HK-2 (cell line): Measurements from ENCODE around the gene NPEPPS.
"Not testable (repeated sequence)": the region's sequence is repeated elsewhere in the genome, so short reads cannot be mapped to it uniquely, and the experiment has no call there.

Experiments
- DNase-seq: peaks from one replicate; pipeline ENCODE4 v3.0.0-alpha.2; 2018; ENCODE audit not compliant: unreplicated experiment

NPEPPS gene, protein sequence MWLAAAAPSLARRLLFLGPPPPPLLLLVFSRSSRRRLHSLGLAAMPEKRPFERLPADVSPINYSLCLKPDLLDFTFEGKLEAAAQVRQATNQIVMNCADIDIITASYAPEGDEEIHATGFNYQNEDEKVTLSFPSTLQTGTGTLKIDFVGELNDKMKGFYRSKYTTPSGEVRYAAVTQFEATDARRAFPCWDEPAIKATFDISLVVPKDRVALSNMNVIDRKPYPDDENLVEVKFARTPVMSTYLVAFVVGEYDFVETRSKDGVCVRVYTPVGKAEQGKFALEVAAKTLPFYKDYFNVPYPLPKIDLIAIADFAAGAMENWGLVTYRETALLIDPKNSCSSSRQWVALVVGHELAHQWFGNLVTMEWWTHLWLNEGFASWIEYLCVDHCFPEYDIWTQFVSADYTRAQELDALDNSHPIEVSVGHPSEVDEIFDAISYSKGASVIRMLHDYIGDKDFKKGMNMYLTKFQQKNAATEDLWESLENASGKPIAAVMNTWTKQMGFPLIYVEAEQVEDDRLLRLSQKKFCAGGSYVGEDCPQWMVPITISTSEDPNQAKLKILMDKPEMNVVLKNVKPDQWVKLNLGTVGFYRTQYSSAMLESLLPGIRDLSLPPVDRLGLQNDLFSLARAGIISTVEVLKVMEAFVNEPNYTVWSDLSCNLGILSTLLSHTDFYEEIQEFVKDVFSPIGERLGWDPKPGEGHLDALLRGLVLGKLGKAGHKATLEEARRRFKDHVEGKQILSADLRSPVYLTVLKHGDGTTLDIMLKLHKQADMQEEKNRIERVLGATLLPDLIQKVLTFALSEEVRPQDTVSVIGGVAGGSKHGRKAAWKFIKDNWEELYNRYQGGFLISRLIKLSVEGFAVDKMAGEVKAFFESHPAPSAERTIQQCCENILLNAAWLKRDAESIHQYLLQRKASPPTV

DNA sequence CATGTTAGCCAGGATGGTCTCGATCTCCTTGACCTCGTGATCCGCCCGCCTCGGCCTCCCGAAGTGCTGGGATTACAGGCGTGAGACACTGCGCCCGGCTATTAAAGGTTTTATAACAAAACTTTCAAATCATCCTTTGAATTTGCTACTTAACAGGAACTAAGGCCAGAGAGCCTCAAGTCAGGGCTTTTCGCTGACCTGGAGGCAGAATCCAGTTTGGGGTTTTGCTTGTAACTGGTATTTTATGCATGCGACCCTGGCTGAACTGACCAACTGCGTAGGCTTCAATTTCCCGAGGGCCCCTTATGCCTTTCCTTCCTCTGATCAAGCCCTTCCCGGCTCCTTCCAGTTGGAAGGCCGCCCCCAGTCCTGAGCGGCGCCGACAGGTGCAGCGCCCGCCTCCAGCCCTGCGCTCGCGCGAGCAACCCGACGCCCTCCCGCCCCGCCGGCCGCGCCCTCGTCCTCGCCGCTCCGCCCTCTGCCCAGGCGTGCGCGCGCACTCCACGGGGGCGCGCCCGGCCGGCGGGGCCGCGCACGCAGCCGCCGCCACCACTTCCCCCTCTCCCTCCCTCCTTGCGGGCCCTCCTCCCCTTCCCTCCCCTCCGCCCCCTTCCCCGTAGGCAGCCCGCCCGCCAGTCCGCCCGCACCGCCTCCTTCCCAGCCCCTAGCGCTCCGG, at the start of gene NPEPPS:
TSS of gene NPEPPS (plus strand) at position 552 of the 676 bp plus-strand sequence. CDS start 193 bp downstream, outside the sequence.
- peak; percentile 89 for DNase-seq

DNA sequence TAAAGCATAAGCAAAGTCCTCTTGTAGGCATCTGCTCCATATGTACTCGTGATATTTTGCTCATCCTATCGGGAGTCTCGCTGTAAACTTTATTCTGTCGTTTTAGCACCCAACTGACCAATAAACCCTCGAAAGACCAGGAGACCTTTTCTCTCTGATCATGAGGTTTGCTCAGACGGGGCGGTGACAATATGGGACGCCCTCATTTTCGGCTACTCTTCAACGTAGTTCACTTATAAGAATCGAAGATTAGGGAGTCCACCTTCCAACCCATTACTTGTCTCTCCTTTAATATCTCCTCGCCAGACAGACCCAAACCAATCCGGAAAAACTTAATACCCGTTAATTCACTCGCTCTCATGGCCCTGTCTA, 39.1 kb upstream of the NPEPPS start:
- DNase-seq = not testable (repeated sequence)

DNA sequence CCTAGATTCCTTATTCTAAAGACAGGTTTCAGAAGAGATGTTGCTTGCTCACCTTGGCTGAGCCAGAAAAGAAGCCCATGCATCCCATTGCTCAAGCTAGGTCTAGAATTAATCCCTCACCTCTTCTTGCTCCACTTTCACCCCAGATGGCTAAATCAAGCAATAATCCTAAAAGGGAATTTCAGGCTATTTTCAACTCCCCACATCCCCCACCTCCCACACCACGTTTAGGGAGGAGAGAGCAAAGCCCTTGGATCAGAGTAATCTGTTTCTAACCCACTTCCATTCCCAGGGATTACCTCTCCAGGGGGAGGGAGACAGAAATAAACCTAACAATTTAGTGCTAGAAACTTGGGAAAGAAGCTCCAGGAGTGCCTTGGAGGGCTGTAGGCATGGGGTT, 31.8 kb upstream of the NPEPPS start:
- not testable (repeated sequence) for DNase-seq

DNA sequence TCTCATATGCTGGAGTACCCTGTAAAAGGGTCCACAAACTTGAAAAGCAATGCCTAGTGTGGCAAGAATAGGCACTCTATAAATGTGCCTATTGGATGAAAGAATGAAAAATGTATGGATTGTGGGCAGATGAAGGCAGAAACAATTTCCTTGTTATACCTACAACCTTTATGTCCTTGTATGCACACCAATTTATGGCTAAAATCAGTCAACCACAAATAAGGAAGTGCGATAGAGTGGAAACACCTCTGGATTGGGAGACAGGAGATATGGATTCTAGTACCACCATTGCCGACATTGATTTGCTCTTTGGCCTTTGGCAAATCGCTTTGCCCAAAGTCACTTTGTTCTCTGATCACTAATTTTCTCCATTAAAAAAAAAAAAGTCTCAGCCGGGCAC, 31.4 kb upstream of the NPEPPS start:
- DNase-seq = not testable (repeated sequence)

DNA sequence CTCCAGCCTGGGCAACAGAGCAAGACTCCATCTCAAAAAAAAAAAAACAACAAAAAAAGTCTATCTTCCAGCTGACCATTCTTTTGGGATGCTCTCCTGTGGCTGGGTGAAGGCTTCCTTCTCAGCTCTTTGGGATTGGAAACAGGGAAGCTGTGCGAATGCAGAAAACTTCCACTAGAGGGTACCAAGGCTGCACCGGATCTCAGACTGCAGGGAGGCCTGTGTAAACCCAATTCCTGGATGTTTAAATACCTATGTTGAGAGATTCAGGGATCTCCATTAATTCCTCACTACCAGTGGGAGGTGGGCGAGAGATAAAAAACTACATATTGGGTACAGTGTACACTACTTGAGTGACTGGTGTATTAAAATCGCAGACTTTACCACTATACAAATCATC, 30.3 kb upstream of the NPEPPS start:
- DNase-seq = not testable (repeated sequence)

DNA sequence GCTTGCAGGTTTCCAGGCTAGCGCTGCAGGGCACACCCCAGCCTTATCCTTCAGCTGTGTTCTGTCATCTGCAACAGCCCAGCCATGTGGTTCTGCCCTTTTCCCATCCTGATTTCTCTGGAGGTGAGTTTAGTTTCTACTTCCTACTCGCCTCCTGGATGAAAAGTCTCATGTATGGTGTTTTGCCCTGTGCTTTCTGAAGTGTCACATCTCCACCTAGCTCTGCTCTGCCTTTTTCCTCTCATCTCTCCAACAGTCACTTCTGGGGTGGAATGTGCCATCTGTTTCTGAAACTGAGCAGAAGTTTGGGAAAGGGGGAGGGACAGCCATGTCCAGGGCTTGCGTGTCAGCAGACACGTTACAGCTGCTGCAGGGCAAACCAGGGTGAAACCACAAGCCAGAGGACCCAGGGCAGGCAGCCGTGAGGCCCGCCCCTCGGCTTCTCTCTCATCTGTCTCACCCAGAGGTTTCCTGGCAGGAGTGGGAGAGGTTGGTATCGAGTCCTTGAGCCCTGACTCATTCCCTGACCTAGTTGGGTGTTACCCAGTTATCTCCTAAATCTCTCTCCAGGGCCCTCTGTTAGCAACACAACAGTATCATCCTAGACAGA, 28.7 kb upstream of the NPEPPS start:
- peak; percentile 61 for DNase-seq

DNA sequence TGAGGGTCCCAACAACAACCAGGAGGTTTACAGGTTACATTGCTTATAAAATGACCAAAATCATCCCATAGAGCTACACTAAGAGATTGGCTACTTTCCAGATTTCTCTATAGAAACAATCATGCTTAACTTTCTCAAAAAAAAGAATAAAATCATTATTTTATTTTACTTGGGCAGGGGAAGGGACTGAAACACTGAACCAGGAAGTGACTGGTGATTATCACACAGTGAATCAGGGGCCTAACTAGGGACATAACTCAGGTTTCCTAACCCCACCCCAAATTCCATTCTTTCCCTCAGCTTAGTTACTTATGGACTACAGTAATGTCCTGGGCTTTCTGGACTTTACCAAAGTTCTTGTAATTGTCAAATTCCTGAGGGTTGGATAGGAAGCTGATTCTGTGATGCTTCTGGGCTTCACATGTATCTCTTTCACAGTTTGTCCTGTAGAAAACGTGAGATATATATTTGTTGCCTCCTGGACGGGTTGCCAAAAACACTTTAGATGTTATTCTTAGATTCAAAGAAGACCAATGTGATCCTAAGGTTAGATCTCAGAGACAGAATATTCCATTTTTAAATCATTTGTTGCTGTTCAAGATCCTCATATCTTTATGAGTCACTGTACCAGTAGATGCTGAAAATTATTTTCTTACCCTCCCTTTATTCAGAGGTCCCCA, 28.0 kb upstream of the NPEPPS start:
- DNase-seq = not testable (repeated sequence)

DNA sequence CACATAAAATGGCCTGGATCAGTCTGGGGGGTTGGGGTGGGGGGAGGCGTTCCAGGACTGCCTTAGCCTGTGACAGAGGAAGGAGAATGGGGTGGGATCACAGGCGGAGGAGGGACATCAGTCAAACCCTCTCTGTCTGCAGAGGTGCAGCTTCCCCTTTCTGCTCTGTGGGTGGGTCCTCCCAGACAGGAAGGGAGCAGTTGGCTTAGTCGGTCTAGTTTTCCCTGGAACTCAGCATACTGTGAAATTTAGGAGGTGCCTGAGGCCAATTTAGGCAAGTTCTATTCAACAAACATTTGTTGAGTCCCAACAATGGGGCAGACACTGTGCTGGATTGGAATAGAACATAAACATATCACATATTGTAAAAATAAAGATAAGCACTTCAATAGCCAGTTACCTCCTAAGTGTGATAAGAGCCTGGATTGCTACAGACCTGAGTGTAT, 19.2 kb upstream of the NPEPPS start:
- DNase-seq = not testable (repeated sequence)

DNA sequence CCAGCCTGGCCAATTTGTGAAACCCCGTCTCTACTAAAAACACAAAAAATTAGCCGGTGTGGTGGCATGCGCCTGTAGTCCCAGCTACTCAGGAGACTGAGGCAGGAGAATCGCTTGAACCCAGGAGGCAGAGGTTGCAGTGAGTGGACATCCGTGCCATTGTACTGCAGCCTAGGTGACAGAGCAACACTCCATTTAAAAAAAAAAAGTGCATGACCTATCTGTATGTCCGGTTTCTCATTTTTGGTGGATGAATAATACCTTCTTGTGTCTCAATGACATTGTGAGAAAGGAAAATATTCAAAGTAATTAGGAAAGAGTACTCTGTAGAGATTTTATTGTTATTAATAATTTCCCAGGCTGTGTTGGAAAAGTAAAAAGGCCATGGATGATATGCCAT, 17.6 kb upstream of the NPEPPS start:
- not testable (repeated sequence) for DNase-seq

DNA sequence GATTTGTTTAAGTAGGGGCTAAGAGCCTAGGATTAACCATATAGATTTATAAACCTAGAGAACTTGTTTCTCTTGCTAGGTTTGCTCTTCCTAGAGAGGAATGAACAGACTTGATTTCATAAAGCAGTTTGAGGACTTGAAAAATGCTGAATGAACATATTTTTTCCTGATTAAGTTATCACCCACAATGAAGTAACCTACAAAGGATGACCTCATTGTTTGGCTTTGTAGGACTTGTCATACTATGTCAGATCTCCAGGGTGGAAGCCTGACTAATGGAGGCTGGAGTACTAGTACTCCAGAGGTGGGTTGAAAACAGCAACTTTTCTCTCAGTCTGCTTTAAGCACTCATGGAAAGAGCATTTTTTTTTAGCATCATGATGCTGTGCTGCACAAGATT, 12.0 kb upstream of the NPEPPS start:
- not testable (repeated sequence) for DNase-seq

DNA sequence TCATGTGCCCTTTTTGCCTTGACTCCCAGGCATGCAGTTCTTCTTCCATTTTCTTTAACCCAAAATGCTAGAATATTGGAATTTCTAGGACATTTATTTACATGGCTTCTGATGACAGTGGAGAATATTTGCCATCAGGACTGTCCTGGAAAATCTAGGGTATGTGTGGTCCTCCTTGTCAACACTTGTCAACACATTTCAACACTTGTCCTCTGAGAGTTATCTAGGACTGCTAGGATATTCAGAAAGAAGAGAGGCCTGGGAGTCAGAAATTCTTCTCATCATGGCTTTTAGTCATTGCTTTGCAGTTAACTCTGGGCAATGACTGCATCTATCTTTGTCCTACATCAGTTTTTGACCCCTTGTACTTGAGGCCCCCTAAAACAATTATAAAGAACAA, 11.5 kb upstream of the NPEPPS start:
- DNase-seq = not testable (repeated sequence)

DNA sequence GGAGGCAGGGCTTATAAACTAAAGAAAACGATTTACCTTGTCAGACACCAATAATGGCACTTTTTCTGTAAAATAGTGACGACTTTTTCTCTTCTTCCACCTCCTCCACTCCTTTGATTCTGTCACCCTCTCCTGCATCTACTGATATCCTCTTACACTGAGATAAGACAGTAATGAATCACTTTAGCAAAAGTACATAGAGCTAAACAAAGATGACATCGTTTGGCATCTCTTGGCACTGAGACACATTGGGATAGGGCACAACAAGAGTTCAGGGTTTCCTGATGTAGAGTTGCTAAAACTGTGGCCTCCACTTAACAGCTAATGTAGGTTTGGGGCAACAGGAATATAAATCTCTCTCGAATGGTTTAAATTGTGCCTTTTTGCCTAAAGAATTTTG, 10.6 kb upstream of the NPEPPS start:
- not testable (repeated sequence) for DNase-seq

DNA sequence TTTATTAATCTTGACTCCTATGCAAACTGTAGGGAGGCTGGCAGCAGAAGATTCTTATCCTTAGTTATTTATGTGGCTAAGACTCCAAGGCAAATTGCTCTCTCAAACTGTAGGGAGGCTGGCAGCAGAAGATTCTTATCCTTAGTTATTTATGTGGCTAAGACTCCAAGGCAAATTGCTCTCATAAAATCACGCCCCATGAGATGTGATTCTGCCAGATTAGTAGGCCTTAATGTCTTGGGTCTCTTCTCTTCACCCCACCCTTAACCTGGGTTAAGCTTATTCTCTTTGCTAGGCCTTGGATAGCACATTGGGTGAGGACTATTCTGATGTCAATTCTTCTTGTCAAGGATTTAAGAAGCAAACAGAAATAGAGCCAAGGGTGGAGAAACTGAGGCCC, 9.5 kb upstream of the NPEPPS start:
- DNase-seq = not testable (repeated sequence)

DNA sequence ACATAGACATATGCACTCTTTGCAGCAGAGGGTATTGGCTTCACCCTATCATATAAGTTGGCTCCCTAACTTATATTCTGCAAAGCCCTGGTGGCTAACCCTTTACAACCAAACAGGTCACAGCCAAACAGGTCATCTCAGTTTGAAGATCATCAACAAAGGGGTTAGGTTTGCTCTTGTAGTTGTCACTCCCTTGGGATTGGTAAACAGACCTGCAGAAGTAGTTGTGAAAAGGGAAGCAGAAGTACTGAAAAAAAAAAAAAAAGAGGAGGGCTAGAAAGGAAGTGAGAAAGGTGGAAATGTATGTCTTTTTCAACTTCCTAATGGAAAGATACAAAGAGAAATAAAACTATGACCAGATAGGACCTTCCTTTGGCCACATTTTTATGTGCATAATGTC, 8.6 kb upstream of the NPEPPS start:
- not testable (repeated sequence) for DNase-seq

DNA sequence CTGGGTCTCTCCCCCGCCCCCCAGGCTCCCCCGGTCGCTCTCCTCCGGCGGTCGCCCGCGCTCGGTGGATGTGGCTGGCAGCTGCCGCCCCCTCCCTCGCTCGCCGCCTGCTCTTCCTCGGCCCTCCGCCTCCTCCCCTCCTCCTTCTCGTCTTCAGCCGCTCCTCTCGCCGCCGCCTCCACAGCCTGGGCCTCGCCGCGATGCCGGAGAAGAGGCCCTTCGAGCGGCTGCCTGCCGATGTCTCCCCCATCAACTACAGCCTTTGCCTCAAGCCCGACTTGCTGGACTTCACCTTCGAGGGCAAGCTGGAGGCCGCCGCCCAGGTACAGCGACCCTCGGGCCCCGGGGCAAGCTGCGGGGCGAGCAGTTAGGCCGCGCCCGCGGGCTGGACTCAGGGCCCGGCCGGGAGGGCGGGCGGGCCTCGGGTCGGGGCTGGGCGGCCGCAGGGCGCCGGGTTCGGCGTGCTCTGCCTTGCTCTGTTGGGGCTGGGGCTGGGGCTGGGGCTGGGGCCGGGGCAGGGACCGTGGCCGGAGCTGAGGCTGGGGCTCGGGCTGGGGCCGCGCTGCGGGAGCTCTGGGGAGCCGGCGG, 419 bp downstream of the NPEPPS start:
- peak; percentile 22 for DNase-seq

DNA sequence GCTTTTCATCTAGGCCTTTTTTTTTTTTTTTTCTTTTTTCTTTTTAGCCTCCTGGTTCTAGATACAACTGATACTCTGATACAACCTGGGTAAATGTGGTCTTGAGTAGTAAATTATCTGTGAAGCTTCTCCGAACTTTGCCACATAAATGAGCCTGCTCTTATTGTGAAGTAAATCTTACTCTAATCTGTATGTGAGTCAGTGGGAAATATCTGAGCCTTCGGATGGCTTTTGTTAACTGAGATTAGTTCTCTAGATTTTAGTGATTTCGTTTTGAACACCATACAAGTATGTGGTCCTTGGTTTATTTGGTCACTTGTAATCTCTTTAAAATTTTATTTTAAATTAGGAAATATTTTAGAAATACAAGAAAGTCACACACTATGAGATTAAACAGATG, 8.2 kb downstream of the NPEPPS start:
- not testable (repeated sequence) for DNase-seq

DNA sequence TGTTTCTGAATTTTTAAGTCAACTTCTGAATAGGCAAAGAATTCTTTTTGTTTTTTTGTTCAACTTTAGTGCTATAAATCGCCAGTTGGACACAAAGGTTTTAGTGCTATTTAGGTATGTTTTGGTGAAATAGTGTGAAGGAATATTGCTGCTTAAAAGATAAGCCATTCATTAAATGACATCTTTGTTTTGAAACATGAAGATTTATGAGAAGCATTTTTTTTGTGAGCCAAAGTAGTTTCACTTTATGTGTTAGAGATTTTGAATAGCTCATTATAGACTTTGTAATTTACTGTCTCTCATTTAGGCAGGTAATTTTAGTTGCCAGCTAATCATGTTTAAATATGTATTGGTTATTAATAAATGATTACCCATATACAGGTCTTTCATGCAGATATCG, 10.8 kb downstream of the NPEPPS start:
- not testable (repeated sequence) for DNase-seq

DNA sequence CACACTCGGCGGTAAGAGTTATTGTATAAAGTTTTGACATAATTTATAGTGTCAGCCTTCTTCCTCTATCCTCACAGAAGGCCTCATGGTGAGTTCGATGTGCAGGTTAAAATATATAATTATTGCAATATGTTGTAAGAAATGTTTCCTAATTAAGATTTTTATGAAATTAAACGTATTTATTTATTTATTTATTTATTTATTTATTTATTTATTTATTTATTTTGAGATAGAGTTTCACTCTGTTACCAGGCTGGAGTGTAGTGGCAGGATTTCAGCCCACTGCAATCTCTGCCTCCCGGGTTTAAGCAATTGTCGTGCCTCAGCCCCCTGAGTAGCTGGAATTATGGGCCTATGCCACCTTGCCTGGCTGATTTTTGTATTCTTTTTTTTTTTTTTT, 13.4 kb downstream of the NPEPPS start:
- DNase-seq = not testable (repeated sequence)

DNA sequence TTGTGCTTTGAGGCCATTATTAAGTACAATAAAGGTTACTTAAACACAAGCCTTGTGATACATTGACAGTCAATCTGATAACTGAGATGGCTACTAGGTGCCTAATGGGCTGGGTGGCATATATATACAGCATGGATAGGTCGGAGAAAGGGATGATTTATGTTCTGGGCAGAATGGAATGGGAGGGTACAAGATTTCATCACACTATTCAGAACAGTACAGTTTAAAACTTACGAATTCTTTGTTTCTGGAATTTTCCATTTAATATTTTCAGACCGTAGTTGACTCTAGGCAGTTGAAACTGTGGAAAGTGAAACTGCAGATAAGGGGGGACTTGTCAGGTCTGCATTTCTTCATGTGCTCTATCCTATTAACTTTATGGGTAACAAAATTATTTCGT, 23.8 kb downstream of the NPEPPS start:
- DNase-seq = not testable (repeated sequence)

DNA sequence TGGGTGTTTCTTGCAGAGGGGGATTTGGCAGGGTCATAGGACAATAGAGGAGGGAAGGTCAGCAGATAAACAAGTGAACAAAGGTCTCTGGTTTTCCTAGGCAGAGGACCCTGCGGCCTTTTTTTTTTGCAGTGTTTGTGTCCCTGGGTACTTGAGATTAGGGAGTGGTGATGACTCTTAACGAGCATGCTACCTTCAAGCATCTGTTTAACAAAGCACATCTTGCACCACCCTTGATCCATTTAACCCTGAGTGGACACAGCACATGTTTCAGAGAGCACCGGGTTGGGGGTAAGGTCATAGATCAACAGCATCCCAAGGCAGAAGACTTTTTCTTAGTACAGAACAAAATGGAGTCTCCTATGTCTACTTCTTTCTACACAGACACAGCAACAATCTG, 25.2 kb downstream of the NPEPPS start:
- DNase-seq = not testable (repeated sequence)
